Astrocyte (in vitro differentiated cells and primary cell): Measurements from ENCODE around the gene NFAT5.

ENCODE experiments used
- EZH2 ChIP-seq: IDR thresholded peaks from 2 replicates; pipeline ENCODE4 v1.6.1; 2012; ENCODE audit warnings: mild to moderate bottlenecking, low read length, inconsistent platforms; ENCODE audit not compliant: insufficient read depth
- TF ChIP-seq, protein P1 (sequence below): IDR thresholded peaks from 2 replicates; pipeline ENCODE4 v1.5.1; 2011; ENCODE audit warnings: low read depth, mild to moderate bottlenecking, inconsistent platforms, low read length, moderate library complexity; ENCODE audit not compliant: insufficient read depth

DNA sequence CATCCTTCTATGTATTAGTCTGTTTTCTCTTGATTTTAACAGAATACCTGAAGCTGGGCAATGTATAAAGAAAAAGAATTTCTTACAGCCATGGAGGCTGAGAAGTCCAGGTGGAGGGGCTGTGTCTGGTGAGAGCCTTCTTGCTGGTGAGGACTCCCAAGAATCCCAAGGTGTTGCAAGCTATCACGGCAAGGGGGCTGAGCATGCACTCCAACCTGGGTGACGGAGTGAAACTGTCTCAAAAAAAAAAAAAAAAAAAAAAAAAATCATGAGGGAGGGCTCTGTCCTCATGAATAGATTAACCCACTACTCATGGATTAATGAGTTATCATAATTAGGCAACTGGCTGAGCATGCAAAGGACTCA, 141.2 kb downstream of the NFAT5 start:
- no peak for TF ChIP-seq EZH2
- TF ChIP-seq, protein P1, sequence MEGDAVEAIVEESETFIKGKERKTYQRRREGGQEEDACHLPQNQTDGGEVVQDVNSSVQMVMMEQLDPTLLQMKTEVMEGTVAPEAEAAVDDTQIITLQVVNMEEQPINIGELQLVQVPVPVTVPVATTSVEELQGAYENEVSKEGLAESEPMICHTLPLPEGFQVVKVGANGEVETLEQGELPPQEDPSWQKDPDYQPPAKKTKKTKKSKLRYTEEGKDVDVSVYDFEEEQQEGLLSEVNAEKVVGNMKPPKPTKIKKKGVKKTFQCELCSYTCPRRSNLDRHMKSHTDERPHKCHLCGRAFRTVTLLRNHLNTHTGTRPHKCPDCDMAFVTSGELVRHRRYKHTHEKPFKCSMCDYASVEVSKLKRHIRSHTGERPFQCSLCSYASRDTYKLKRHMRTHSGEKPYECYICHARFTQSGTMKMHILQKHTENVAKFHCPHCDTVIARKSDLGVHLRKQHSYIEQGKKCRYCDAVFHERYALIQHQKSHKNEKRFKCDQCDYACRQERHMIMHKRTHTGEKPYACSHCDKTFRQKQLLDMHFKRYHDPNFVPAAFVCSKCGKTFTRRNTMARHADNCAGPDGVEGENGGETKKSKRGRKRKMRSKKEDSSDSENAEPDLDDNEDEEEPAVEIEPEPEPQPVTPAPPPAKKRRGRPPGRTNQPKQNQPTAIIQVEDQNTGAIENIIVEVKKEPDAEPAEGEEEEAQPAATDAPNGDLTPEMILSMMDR = no peak
